ENCODE results near the gene FOSL2.

The FOSL2 gene

GRCh38 chr2:28453396-28453795, 60.7 kb downstream of the FOSL2 start:
- no peak for DNase-seq

DNA sequence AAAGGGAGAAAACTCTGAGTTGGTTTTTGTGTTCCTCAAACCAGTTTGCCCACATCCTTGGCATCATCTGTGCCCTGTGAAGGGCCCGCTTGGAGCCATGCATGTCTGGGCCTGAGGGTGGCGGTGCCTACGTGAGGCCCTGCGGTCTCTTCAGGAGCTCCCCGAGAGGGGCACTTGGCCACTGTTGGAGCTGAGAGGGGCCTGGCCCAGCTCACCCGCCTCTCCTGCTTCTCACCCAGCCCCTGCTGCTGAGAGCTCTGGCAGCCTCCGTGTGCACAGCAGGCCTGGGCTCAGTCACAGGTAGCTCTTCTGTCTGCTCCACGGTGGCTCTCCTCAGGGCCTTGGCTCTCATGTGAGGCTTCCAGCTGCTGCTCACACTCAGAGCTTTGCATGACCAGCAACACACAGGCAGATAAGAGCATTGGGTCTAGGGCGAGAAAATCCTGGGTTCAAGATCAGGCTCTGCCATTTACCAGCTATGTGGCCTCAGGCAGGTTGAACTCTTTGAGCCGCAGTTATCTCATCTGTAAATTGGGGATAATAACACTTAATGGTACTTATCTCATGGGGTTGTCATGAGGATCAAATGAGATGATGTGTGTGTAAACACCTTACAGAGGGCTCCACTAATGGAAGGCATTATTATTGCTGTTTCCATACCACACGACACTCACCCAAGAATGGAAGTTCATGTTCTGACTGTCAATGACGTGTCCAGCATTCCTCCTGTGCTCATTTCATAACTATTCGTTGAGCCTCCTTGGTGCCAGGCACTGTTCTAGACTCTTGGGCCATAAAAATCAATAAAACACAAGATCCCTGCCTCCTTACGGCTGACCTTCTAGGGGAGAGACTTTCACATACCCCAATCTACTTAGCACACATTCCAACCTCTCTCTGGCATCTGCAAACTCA, 61.6 kb downstream of the FOSL2 start:
- DNase-seq = no peak

GRCh38 chr2:28457237-28457636, 64.6 kb downstream of the FOSL2 start:
- no peak for DNase-seq

GRCh38 chr2:28461056-28461455, 68.4 kb downstream of the FOSL2 start:
- no peak for DNase-seq

DNA sequence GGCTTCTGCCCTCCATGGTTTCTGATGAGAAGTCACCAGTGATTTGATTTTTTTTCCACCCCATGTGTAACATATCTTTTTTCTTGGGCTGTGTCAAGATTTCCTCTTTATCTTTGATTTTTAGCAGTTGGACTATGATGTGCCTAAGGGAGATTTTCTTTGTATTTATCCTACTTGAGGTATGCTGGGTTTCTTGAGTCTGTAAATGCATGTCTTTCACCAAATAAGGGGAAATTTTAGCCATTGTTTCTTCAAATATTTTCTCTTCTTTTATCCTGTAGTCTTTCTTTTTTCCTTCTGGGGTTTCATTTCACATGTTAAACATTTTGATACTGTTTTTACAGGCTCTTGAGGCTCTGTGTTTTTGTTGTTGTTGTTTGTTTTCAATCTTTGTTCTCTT, 69.5 kb downstream of the FOSL2 start:
- DNase-seq = no peak

DNA sequence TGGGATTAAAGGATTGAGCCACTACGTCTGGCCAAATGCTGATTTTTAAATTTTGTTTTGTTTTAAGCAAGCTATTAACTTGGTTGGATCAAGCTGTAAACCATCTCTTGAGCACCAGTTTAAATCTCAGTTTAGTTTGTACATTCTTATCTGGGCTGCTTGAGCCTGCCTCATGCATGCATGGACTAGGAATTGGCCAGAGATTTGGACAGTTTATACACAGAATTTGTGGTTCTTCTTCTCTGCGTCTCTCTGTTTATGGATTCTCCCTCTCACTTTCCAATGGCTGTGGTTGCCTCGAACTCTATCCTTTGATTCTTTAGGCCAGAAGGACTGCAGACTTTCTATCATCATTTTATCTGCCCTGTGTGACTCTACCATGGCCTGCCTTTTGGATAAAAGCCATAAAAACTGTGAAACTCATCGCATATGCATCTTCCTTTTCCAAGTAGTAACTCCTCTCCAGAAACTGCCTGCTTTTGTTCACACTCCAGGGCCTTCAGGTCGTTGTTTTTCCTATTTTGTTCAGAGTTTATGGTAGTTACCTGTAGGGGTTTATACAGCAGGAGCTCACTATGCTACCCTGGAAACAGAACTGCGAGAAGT, 70.7 kb downstream of the FOSL2 start:
- DNase-seq = no peak

- DNase-seq = no peak
These were observed 71.2 kb downstream of the FOSL2 start for GRCh38 chr2:28463893-28464292.

- no peak for DNase-seq
These were observed 72.7 kb downstream of the FOSL2 start for GRCh38 chr2:28465148-28465885.
